Measurements from ENCODE around the gene INHBE.
"Not testable (repeated sequence)": the region's sequence is repeated elsewhere in the genome, so short reads cannot be mapped to it uniquely, and the experiment has no call there.

Gene INHBE

DNA sequence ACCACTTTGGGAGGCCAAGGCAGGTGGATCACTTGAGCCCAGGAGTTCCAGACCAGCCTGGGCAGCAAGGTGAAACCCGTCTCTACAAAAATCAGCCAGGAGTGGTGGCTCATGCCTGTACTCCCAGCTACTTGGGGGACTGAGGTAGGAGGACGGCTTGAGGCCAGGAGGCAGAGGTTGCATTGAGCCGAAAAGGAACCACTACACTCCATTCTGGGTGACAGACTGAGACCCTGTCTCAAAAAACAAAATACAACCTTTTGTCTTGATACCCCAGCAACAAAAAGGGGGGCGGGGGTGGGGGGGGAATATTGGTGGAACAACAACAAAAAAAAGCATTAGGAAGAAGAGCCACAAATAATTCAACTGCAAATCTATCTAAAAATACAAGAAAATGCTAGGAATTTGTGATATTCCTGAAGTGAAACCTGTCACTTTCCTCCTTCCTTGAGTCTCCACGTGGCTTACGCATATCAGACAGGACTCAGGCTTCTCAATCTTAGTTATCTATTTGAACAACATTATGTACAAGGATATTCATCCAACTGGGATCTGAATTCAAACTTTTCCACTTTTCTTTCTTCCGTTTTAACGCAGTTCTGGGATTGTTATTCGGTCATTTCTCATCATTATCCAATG, 25.5 kb upstream of the INHBE start:
- Histone ChIP-seq H3K27ac (ENCODE audit: low read depth, low read length) (peak overlapping the region; percentile 69), H3K4me3 (ENCODE audit: low read depth, low read length) (peak overlapping the region; percentile 89), H3K79me2 (ENCODE audit: control insufficient read depth, insufficient read depth, low read length, unreplicated experiment) (peaks cover 34% of the 10 kb centered on the region), H3K27me3 (ENCODE audit: insufficient read depth, low read length) (no peaks in the 10 kb centered on the region), H3K36me3 (ENCODE audit: insufficient read depth, low read length) (no peaks in the 10 kb centered on the region), H2AFZ (ENCODE audit: low read length, unreplicated experiment) (peak overlapping the region; percentile 90), H3K4me1 (ENCODE audit: control insufficient read depth, insufficient read depth, low read length, unreplicated experiment) (peaks cover 9% of the 10 kb centered on the region)

DNA sequence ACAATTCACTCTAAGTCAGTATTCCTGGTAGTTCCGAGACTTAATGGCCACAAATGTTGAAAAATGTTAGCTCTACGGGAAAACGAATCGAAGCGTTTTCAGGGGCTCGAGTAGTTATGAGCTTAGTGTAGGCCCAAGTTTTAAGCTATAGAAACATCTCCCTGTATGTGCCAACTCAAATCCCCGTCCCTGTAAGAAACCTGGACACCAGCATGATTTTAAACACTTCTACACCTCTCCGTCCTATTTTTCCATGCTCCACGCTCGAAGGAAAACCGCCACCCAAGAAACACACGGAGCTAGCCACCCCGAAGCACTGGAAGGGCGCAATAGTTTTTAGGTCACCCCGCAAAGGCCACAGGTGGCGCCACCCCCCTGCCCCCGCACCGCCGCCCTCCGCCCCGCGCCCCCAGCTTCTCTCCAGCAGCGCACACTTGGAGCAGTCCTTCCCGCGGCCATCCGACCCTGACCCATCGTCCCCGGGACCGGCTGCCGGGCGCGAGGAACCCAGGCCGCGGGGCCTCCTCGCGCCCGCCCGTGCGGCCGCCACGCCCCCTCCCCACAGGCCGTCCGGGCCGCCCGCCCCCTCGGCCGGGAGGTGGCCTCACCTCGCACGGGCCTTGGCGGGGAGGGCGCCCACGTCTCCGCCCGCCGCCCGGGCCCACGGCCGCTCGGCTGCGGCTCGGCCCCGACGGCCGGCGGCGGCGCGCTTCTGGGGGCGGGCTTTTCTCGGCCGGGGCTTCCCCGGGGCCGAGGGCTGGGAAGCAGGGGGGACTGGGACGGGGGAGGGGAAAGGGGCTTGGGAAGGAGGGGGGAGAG, 24.8 kb upstream of the INHBE start:
- Histone ChIP-seq H2AFZ (ENCODE audit: low read length, unreplicated experiment) (peak overlapping the region; percentile 90), H3K4me3 (ENCODE audit: low read depth, low read length) (peak overlapping the region; percentile 89), H3K79me2 (ENCODE audit: control insufficient read depth, insufficient read depth, low read length, unreplicated experiment) (peaks cover 32% of the 10 kb centered on the region), H3K4me1 (ENCODE audit: control insufficient read depth, insufficient read depth, low read length, unreplicated experiment) (peaks cover 9% of the 10 kb centered on the region), H3K27me3 (ENCODE audit: insufficient read depth, low read length) (no peaks in the 10 kb centered on the region), H3K36me3 (ENCODE audit: insufficient read depth, low read length) (no peaks in the 10 kb centered on the region), H3K27ac (ENCODE audit: low read depth, low read length) (peak overlapping the region; percentile 69)

GRCh38 chr12:57430931-57431566, 24.1 kb upstream of the INHBE start, which contains the start of gene R3HDM2:
Gene R3HDM2 (minus strand): TSS chr12:57431043. CDS start chr12:57310428, 120,615 bp downstream.
- Histone ChIP-seq H3K4me1 (ENCODE audit: control insufficient read depth, insufficient read depth, low read length, unreplicated experiment) (peaks cover 9% of the 10 kb centered on the region), H2AFZ (ENCODE audit: low read length, unreplicated experiment) (peak within 1 kb of the TSS; percentile 90), H3K27me3 (ENCODE audit: insufficient read depth, low read length) (no peaks in the 10 kb centered on the region), H3K27ac (ENCODE audit: low read depth, low read length) (peak within 1 kb of the TSS; percentile 69), H3K4me3 (ENCODE audit: low read depth, low read length) (peak within 1 kb of the TSS; percentile 89), H3K36me3 (ENCODE audit: insufficient read depth, low read length) (no peaks in the 10 kb centered on the region), H3K79me2 (ENCODE audit: control insufficient read depth, insufficient read depth, low read length, unreplicated experiment) (peaks cover 28% of the 10 kb centered on the region)

GRCh38 chr12:57431654-57432188, 23.4 kb upstream of the INHBE start:
- Histone ChIP-seq H3K79me2 (ENCODE audit: control insufficient read depth, insufficient read depth, low read length, unreplicated experiment) (peaks cover 22% of the 10 kb centered on the region), H3K4me3 (ENCODE audit: low read depth, low read length) (peak overlapping the region; percentile 89), H3K4me1 (ENCODE audit: control insufficient read depth, insufficient read depth, low read length, unreplicated experiment) (peaks cover 9% of the 10 kb centered on the region), H3K36me3 (ENCODE audit: insufficient read depth, low read length) (no peaks in the 10 kb centered on the region), H2AFZ (ENCODE audit: low read length, unreplicated experiment) (peak overlapping the region; percentile 54), H3K27me3 (ENCODE audit: insufficient read depth, low read length) (no peaks in the 10 kb centered on the region), H3K27ac (ENCODE audit: low read depth, low read length) (peak overlapping the region; percentile 69)

DNA sequence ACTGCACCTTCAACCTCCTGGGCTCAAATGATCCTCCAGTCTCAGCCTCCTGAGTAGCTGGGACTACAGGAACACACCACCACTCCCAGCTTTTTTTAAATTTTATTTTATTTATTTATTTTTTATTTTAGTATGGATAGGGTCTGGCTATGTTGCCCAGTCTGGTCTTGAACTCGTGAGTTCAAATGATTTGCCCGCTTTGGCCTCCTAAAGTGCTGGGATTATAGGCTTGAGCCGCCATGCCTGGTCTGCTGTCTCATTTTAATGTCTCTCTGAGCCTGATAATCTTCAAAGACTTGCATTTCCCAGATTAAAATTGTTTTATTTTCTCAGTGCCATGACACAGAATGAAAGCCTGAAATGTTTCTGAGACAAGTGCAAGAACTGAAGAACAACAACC, 21.7 kb upstream of the INHBE start:
- H3K36me3 ChIP-seq (ENCODE audit: insufficient read depth, low read length), result no peaks in the 10 kb centered on the region
- H3K4me1 ChIP-seq (ENCODE audit: control insufficient read depth, insufficient read depth, low read length, unreplicated experiment), result peaks cover 9% of the 10 kb centered on the region

GRCh38 chr12:57434517-57435223, 20.4 kb upstream of the INHBE start, which contains the start of gene INHBC:
Gene INHBC (plus strand): TSS chr12:57434784. CDS start chr12:57434887, 103 bp downstream.
- Histone ChIP-seq H2AFZ (ENCODE audit: low read length, unreplicated experiment) (no peak within 1 kb of the TSS), H3K4me3 (ENCODE audit: low read depth, low read length) (no peak within 1 kb of the TSS), H3K27ac (ENCODE audit: low read depth, low read length) (no peak within 1 kb of the TSS), H3K4me1 (ENCODE audit: control insufficient read depth, insufficient read depth, low read length, unreplicated experiment) (peaks cover 5% of the 10 kb centered on the region), H3K79me2 (ENCODE audit: control insufficient read depth, insufficient read depth, low read length, unreplicated experiment) (peaks cover 7% of the 10 kb centered on the region), H3K27me3 (ENCODE audit: insufficient read depth, low read length) (no peaks in the 10 kb centered on the region), H3K36me3 (ENCODE audit: insufficient read depth, low read length) (no peaks in the 10 kb centered on the region)

More for the DNA sequence above, 21.7 kb upstream of the INHBE start:
- no peak overlapping the region for H3K27ac ChIP-seq (ENCODE audit: low read depth, low read length)
- no peak overlapping the region for H2AFZ ChIP-seq (ENCODE audit: low read length, unreplicated experiment)
- no peaks in the 10 kb centered on the region for H3K27me3 ChIP-seq (ENCODE audit: insufficient read depth, low read length)
- H3K4me3 ChIP-seq (ENCODE audit: low read depth, low read length), result no peak overlapping the region
- H3K79me2 ChIP-seq (ENCODE audit: control insufficient read depth, insufficient read depth, low read length, unreplicated experiment), result peaks cover 20% of the 10 kb centered on the region

DNA sequence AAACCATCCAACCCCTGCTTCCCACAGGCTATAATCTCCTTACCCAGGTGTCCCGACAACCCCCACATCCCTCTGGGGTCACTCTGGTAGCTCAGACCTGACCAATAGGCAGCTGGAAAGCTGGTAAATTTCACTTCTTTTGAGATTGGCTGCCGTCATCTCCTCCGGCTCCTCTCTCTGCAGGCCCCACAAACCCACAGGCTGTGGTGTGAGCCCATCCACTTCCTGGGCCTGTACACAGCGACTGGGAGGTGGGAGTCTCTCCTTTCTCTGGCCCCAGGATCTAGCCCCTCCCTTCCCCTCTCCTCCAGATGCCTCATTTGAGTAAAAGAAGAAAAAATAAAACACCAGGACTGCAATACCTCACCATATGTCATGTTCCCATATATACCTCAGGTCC, 19.8 kb upstream of the INHBE start:
- peaks cover 5% of the 10 kb centered on the region for H3K4me1 ChIP-seq (ENCODE audit: control insufficient read depth, insufficient read depth, low read length, unreplicated experiment)
- no peak overlapping the region for H3K27ac ChIP-seq (ENCODE audit: low read depth, low read length)
- H3K27me3 ChIP-seq (ENCODE audit: insufficient read depth, low read length), result no peaks in the 10 kb centered on the region
- peaks cover under 1% of the 10 kb centered on the region for H3K79me2 ChIP-seq (ENCODE audit: control insufficient read depth, insufficient read depth, low read length, unreplicated experiment)
- no peak overlapping the region for H3K4me3 ChIP-seq (ENCODE audit: low read depth, low read length)
- H2AFZ ChIP-seq (ENCODE audit: low read length, unreplicated experiment), result no peak overlapping the region
- H3K36me3 ChIP-seq (ENCODE audit: insufficient read depth, low read length), result no peaks in the 10 kb centered on the region

GRCh38 chr12:57438400-57438799, 16.7 kb upstream of the INHBE start:
- Histone ChIP-seq H3K27ac (ENCODE audit: low read depth, low read length) (no peak overlapping the region), H2AFZ (ENCODE audit: low read length, unreplicated experiment) (no peak overlapping the region), H3K27me3 (ENCODE audit: insufficient read depth, low read length) (no peaks in the 10 kb centered on the region), H3K79me2 (ENCODE audit: control insufficient read depth, insufficient read depth, low read length, unreplicated experiment) (no peaks in the 10 kb centered on the region), H3K4me1 (ENCODE audit: control insufficient read depth, insufficient read depth, low read length, unreplicated experiment) (no peaks in the 10 kb centered on the region), H3K4me3 (ENCODE audit: low read depth, low read length) (no peak overlapping the region), H3K36me3 (ENCODE audit: insufficient read depth, low read length) (no peaks in the 10 kb centered on the region)

- H3K4me1 ChIP-seq (ENCODE audit: control insufficient read depth, insufficient read depth, low read length, unreplicated experiment), result no peaks in the 10 kb centered on the region
- no peaks in the 10 kb centered on the region for H3K79me2 ChIP-seq (ENCODE audit: control insufficient read depth, insufficient read depth, low read length, unreplicated experiment)
- no peak overlapping the region for H2AFZ ChIP-seq (ENCODE audit: low read length, unreplicated experiment)
- H3K4me3 ChIP-seq (ENCODE audit: low read depth, low read length), result no peak overlapping the region
- H3K27ac ChIP-seq (ENCODE audit: low read depth, low read length), result no peak overlapping the region
- H3K27me3 ChIP-seq (ENCODE audit: insufficient read depth, low read length), result no peaks in the 10 kb centered on the region
- no peaks in the 10 kb centered on the region for H3K36me3 ChIP-seq (ENCODE audit: insufficient read depth, low read length)
Observed at GRCh38 chr12:57439762-57440266, 15.3 kb upstream of the INHBE start.

- H3K27ac ChIP-seq (ENCODE audit: low read depth, low read length); H3K27me3 ChIP-seq (ENCODE audit: insufficient read depth, low read length): not testable (repeated sequence)
Observed at GRCh38 chr12:57441393-57441792, 13.7 kb upstream of the INHBE start.

More at GRCh38 chr12:57441393-57441792, 13.7 kb upstream of the INHBE start:
- not testable (repeated sequence) for H3K79me2 ChIP-seq (ENCODE audit: control insufficient read depth, insufficient read depth, low read length, unreplicated experiment); H3K4me3 ChIP-seq (ENCODE audit: low read depth, low read length); H3K4me1 ChIP-seq (ENCODE audit: control insufficient read depth, insufficient read depth, low read length, unreplicated experiment); H3K36me3 ChIP-seq (ENCODE audit: insufficient read depth, low read length); H2AFZ ChIP-seq (ENCODE audit: low read length, unreplicated experiment)
